ENCODE results near the gene PNMT.
A peak's percentile ranks its signal among the peaks of the same experiment; 100 is the strongest.

The PNMT gene

DNA sequence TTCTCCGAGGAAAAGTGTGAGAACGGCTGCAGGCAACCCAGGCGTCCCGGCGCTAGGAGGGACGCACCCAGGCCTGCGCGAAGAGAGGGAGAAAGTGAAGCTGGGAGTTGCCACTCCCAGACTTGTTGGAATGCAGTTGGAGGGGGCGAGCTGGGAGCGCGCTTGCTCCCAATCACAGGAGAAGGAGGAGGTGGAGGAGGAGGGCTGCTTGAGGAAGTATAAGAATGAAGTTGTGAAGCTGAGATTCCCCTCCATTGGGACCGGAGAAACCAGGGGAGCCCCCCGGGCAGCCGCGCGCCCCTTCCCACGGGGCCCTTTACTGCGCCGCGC lies 31.5 kb downstream of the PNMT start, which contains the start of gene ERBB2:
Gene ERBB2 (plus strand): TSS at position 247 of the 330 bp plus-strand sequence. CDS start 175 bp downstream, outside the sequence.
- peak within 1 kb of the TSS; percentile 80 for H3K4me3 Mint-ChIP-seq
- H3K27me3 Mint-ChIP-seq, result peaks cover 18% of the 10 kb centered on the region
- no peaks in the 10 kb centered on the region for H3K9me3 Mint-ChIP-seq (ENCODE audit: low read depth)
- peaks cover 7% of the 10 kb centered on the region for H3K4me1 Mint-ChIP-seq (ENCODE audit: low read depth)
- peaks cover 2% of the 10 kb centered on the region for H3K36me3 Mint-ChIP-seq
- no peak within 1 kb of the TSS for H3K27ac Mint-ChIP-seq

DNA sequence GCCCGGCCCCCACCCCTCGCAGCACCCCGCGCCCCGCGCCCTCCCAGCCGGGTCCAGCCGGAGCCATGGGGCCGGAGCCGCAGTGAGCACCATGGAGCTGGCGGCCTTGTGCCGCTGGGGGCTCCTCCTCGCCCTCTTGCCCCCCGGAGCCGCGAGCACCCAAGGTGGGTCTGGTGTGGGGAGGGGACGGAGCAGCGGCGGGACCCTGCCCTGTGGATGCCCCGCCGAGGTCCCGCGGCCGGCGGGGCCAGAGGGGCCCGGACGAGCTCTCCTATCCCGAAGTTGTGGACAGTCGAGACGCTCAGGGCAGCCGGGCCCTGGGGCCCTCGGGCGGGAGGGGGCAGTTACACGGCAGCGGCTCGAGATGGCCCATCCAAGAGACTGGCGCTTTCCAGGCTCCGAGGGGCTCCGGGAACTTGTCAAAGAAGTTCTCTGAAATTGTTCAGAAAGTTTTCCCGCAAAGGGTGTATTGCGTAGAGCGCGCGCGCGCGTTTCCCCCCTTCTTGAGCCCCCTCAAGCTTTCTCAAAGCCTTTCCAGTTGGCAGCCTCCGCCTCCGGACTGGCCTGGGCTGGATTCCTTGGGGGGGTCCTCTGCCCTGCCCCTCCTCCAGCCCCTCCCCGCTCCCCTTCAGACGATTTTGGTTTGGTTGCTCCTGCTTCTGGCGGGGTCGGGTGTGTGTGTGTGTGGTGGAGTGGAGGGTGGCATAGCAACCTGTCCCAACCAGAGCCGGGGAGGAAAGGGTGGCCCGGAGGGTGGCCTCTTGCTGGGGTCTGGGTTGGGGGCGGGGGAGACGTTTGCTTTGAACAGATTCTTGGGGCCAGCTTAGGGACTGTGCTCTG lies 32.1 kb downstream of the PNMT start:
- H3K9me3 Mint-ChIP-seq (ENCODE audit: low read depth), result no peaks in the 10 kb centered on the region
- no peak overlapping the region for H3K4me3 Mint-ChIP-seq

DNA sequence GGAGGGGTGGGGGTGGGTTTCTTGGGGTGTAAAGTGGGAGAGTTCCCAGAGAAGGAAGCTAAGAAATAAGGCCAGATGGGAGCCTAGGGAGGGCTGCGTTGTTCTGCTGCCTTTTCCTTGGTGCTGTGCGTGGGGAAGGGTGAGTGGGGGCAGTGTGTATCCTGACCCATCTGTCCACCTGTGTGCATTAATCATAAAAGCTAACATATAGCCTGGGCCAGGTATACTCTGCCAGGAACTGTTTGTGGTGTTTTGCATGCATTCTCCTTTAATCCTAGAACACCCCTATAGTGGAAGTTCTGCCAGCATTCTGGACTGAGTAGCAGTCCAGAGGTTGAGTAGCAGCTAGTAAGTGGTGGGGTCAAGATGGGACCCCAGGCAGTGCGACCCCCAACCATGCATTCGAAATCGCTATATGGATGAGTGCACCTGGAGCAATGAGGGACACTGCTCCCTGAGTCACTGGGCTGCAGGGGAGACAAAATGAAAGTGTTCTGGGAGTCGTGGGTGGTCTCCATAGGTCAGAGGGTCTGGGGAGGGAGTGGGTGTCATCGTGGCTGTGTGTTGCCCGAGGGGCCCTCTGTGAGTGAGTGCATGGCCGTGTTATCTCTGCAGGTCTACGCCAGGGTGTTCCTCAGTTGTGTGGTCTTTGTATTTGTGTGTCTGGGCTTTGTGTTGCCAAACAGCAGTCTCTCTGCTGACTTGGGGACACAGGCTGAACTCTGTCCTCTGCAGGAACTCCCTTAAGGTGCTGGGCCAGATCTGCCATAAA lies 32.9 kb downstream of the PNMT start:
- Mint-ChIP-seq H3K4me3 (peak overlapping the region; percentile 30), H3K27me3 (peaks cover 18% of the 10 kb centered on the region), H3K4me1 (ENCODE audit: low read depth) (peaks cover 7% of the 10 kb centered on the region), H3K36me3 (peaks cover 2% of the 10 kb centered on the region), H3K9me3 (ENCODE audit: low read depth) (no peaks in the 10 kb centered on the region), H3K27ac (no peak overlapping the region)

More for the DNA sequence above, 32.1 kb downstream of the PNMT start:
- Mint-ChIP-seq H3K27me3 (peaks cover 18% of the 10 kb centered on the region), H3K4me1 (ENCODE audit: low read depth) (peaks cover 7% of the 10 kb centered on the region), H3K36me3 (peaks cover 2% of the 10 kb centered on the region), H3K27ac (no peak overlapping the region)

DNA sequence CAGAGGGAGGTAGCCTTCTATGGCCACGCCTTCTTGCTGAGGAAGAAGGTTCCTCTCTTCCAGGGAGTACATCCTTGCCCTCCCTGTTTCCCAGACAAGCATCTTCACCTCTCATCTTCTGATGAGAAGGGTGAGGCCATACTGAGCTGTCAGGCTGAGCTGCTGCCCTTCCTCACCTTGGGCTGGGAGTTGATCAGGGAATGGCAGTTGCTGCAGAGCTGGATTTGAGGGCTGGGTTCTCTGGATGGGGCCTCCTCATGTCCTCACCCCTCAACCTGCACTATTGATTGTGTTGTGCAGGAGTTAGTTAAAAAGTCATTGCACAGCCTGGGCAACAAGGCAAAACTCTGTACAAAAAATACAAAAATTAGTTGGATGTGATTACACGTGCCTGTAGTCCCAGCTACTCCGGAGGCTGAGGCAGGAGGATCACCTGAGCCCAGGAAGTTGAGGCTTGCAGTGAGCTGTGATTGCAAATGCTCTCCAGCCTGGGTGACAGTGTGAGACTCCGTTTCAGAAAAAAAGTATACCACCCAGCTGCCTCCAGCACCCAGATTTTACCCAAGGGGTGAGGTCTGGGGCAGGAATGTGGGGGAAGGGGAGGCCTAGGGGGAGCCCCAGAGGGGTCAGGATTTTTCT lies 33.6 kb downstream of the PNMT start:
- Mint-ChIP-seq H3K27ac (no peak overlapping the region), H3K36me3 (peaks cover 2% of the 10 kb centered on the region), H3K9me3 (ENCODE audit: low read depth) (no peaks in the 10 kb centered on the region), H3K4me1 (ENCODE audit: low read depth) (peaks cover 14% of the 10 kb centered on the region), H3K4me3 (no peak overlapping the region), H3K27me3 (peaks cover 18% of the 10 kb centered on the region)

DNA sequence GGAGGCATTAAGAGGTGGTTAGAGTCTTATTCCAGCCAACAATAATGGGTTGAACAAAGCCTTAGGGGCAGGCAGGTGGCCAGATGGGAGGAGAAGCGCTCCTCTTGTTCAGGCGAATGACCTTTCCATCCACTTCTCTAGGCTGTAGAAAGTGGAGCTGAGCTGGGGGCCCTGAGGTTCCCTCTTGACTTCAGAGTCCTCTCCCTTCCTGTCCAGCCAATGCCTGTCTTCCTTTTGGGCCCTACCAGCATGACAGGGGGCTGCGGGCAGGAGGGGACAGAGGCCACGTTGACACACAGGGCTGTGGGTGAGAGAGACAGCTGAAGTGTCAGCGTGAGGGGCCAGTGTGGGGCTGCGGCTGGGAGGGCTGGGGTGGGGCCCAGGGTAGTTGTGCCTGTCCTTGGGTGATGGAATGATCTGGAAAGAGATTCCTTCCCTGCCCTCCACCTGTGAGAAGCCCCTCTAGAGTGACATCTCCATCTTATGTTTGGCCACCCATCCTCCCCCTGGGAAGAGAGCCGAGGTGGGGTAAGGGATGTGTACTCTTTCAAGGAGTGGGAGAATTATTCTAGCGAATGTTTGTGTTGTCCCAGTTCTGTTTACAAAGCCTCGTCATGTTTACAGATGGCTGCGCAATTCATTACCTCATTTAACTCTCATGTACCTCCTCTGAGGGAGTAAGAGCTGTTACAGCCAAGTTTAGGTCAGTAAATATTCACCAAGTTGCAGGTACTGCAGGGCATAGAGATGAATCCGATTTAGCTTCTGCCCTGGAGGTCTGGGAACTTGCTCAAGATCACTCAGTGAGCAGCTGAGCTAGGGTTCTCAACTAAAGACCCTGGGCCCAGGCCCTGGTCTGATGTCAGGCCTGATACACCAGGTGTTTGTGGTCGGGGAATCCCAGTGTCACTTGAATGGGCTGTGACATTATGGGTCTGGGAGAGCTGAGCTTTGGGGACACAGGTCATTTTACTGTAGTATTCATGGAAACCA lies 34.9 kb downstream of the PNMT start:
- Mint-ChIP-seq H3K36me3 (no peaks in the 10 kb centered on the region), H3K4me1 (ENCODE audit: low read depth) (peaks cover 23% of the 10 kb centered on the region), H3K27me3 (peaks cover 18% of the 10 kb centered on the region), H3K4me3 (no peak overlapping the region), H3K9me3 (ENCODE audit: low read depth) (no peaks in the 10 kb centered on the region), H3K27ac (no peak overlapping the region)

DNA sequence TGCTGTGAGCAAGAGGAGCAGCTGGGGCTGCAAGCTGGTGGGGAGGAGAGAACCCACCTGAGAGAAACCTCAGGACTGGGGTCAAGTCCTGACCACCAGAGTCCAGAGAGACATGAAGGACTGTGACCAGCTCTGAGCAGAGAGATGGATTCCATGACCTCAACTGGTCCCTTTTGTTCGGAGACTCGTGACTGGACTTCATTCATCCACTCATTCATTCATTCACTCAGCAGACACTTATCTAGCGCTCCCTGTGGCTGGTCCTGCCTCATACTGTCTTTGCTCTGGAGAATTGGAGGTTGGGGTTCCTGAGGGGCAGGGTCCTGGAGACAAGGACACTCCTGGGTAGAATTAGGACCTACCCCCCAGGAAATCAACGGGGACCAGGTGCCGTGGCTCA lies 35.7 kb downstream of the PNMT start:
- peaks cover 16% of the 10 kb centered on the region for H3K27me3 Mint-ChIP-seq
- no peak overlapping the region for H3K4me3 Mint-ChIP-seq
- H3K36me3 Mint-ChIP-seq, result no peaks in the 10 kb centered on the region
- no peaks in the 10 kb centered on the region for H3K9me3 Mint-ChIP-seq (ENCODE audit: low read depth)
- H3K27ac Mint-ChIP-seq, result no peak overlapping the region
- H3K4me1 Mint-ChIP-seq (ENCODE audit: low read depth), result peaks cover 23% of the 10 kb centered on the region

DNA sequence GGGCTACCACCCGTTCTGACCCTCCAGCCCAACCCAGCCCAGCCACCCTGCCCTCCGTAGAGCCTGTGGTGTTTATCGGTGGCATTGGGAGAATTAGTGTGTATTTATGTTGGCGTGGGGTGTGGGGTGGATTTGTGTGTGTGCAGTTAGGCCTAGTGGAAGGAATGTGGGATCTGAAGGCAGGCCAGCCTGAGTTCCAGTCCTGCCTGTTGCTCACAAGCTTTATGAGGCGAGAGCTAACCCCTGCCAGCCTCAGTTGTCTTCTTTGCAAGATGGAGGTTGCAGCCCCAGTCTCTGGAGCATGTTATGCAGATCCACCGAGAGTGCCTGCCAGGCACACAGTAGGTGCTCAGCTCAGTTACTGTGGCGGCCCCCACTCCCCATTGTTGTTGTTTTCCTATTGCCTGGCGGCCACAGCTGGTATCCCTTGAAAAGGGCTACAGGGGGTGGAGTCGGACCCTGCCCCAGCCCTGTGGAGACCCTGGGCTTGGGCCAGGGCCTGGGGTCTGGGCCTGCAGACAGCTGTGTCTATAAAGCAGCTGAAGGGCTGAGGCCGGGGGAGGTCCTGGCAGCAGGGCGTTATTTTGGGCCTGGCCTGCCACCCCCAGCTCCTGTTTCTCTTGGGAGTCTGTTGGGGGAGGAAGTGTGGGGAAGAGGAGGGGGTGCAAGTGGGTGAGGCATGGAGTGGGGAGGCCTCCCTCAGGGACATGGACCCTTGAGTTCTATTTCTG lies 36.7 kb downstream of the PNMT start:
- Mint-ChIP-seq H3K4me1 (ENCODE audit: low read depth) (peaks cover 22% of the 10 kb centered on the region), H3K27ac (no peak overlapping the region), H3K9me3 (ENCODE audit: low read depth) (no peaks in the 10 kb centered on the region)

DNA sequence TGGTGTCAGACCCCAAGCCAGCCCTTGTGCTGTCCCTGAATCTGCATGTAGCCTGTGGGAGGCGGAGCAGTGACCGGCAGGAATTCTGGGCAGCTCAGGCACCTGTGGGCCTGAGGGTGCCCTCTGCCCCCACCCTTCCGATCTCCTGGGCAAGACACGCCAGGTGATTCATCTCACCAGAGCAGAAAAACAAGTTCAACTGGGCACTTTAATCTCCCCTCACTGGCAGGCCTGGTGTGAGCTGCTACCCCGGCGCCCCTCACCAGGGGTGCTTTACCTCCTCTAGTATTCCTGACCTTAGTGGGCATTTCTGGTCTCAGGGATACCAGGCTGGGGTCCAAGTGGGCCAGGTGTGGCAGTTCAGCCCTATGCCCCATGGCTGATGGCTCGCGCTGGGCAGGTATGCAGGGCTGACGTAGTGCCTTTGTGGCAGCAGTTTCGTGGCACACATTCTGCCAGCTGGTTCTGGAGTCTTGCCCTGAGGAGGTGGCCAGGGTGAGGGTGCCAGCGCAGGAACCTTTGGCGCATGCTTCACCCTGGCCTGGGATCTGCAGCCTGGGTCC lies 37.6 kb downstream of the PNMT start:
- Mint-ChIP-seq H3K4me1 (ENCODE audit: low read depth) (peaks cover 22% of the 10 kb centered on the region), H3K36me3 (no peaks in the 10 kb centered on the region), H3K9me3 (ENCODE audit: low read depth) (no peaks in the 10 kb centered on the region), H3K27ac (no peak overlapping the region), H3K27me3 (peaks cover 9% of the 10 kb centered on the region), H3K4me3 (no peak overlapping the region)

More for the DNA sequence above, 36.7 kb downstream of the PNMT start:
- Mint-ChIP-seq H3K4me3 (no peak overlapping the region), H3K36me3 (no peaks in the 10 kb centered on the region), H3K27me3 (peaks cover 9% of the 10 kb centered on the region)

DNA sequence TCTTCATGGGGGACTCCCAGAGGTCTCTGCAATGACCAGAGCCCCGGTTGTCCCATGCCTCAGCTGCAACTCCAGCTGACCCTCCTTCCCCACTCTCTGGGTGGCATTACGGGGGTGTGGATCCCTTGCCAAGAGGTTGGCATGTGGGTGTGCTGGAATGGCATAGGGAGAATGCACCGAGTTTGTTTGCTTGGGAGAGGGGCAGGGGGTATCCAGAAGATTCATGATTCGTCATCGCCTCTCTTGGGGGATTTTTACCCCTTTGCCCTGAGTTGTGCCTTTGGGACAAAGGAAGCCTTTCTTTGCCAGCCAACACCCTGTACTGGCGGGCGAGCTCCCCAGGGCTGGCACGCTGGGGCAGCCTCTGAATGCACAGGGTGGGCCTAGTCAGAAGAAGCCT lies 38.1 kb downstream of the PNMT start:
- no peak overlapping the region for H3K4me3 Mint-ChIP-seq

DNA sequence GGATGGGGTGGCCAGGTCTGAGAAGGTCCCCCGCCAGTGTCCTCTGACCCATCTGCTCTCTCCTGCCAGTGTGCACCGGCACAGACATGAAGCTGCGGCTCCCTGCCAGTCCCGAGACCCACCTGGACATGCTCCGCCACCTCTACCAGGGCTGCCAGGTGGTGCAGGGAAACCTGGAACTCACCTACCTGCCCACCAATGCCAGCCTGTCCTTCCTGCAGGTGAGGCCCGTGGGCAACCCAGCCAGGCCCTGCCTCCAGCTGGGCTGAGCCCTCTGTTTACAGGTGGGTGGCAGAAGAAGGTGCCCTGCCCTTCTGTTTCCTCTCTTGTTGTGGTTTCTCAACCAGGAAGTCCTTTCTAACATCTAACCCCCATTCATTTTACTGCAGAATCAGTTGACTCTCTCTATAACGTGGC lies 38.7 kb downstream of the PNMT start:
- Mint-ChIP-seq H3K4me1 (ENCODE audit: low read depth) (peaks cover 20% of the 10 kb centered on the region), H3K9me3 (ENCODE audit: low read depth) (no peaks in the 10 kb centered on the region), H3K27me3 (no peaks in the 10 kb centered on the region), H3K27ac (no peak overlapping the region), H3K36me3 (no peaks in the 10 kb centered on the region), H3K4me3 (no peak overlapping the region)

More for the DNA sequence above, 38.1 kb downstream of the PNMT start:
- Mint-ChIP-seq H3K9me3 (ENCODE audit: low read depth) (no peaks in the 10 kb centered on the region), H3K27ac (no peak overlapping the region), H3K4me1 (ENCODE audit: low read depth) (peaks cover 20% of the 10 kb centered on the region), H3K36me3 (no peaks in the 10 kb centered on the region), H3K27me3 (peaks cover 4% of the 10 kb centered on the region)

DNA sequence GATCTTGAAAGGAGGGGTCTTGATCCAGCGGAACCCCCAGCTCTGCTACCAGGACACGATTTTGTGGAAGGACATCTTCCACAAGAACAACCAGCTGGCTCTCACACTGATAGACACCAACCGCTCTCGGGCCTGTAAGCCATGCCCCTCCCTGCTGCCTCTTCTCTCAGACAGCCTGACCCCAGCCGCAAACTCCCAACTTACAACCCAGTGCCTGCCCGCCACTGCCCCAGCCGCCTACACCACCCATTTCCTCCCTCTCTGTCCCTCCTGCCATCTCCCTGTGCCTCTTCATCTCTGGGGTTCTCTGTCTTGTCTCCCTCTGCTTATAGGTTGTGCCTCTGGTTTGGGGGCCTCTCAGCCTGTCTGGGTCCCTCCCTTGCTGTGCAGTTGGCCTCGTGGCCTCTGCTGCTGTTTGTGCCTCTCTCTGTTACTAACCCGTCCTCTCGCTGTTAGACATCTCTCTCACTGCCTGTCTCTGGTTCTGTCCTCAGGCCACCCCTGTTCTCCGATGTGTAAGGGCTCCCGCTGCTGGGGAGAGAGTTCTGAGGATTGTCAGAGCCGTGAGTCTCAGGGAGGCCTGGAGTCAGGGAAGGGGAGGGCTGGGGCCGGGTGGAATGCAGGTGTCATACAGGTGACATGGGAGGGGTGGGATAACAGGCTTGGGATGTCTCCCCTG lies 41.2 kb downstream of the PNMT start:
- H3K27me3 Mint-ChIP-seq, result no peaks in the 10 kb centered on the region
- no peak overlapping the region for H3K27ac Mint-ChIP-seq
- no peaks in the 10 kb centered on the region for H3K36me3 Mint-ChIP-seq
- no peaks in the 10 kb centered on the region for H3K9me3 Mint-ChIP-seq (ENCODE audit: low read depth)
- no peak overlapping the region for H3K4me3 Mint-ChIP-seq
- H3K4me1 Mint-ChIP-seq (ENCODE audit: low read depth), result peaks cover 20% of the 10 kb centered on the region

DNA sequence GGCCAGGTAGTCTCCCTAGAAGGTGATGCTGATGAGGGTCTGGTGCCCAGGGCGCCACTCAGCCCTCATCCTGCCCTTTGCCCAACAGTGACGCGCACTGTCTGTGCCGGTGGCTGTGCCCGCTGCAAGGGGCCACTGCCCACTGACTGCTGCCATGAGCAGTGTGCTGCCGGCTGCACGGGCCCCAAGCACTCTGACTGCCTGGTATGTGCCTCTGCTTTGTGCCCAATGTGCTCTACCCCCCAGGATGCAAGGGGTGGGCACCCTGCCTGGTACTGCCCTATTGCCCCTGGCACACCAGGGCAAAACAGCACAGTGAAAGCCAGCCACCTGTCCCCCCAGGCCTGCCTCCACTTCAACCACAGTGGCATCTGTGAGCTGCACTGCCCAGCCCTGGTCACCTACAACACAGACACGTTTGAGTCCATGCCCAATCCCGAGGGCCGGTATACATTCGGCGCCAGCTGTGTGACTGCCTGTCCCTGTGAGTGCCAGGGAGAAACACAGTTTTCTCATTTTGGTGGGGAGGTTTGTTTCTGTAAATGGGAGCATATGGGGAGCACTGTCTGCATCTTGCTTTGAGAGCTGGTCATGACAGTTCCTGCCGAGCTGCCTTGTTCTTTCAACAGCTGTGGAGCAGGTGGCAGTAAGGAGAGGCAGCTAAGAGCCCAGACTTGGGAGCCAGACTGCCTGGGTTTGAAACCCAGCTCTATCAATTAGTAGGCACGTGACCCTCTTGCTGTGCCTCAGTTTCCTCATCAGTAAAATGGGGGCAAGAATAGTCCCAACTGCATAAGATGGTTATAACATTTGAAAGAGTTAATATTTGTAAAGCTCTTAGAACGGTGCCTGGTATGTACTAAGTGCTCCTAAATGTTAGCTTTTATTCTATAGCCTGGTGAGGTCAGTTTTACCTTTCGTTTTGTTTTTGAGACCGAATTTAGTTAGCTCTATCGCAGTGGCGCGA lies 42.0 kb downstream of the PNMT start:
- Mint-ChIP-seq H3K9me3 (ENCODE audit: low read depth) (no peaks in the 10 kb centered on the region), H3K4me1 (ENCODE audit: low read depth) (peaks cover 20% of the 10 kb centered on the region), H3K27me3 (no peaks in the 10 kb centered on the region), H3K36me3 (no peaks in the 10 kb centered on the region), H3K27ac (no peak overlapping the region), H3K4me3 (no peak overlapping the region)

Data from activated naive CD8-positive, alpha-beta T cell (primary cell).